Measurements from ENCODE around the gene DMP1.

Gene DMP1, protein sequence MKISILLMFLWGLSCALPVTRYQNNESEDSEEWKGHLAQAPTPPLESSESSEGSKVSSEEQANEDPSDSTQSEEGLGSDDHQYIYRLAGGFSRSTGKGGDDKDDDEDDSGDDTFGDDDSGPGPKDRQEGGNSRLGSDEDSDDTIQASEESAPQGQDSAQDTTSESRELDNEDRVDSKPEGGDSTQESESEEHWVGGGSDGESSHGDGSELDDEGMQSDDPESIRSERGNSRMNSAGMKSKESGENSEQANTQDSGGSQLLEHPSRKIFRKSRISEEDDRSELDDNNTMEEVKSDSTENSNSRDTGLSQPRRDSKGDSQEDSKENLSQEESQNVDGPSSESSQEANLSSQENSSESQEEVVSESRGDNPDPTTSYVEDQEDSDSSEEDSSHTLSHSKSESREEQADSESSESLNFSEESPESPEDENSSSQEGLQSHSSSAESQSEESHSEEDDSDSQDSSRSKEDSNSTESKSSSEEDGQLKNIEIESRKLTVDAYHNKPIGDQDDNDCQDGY

DNA sequence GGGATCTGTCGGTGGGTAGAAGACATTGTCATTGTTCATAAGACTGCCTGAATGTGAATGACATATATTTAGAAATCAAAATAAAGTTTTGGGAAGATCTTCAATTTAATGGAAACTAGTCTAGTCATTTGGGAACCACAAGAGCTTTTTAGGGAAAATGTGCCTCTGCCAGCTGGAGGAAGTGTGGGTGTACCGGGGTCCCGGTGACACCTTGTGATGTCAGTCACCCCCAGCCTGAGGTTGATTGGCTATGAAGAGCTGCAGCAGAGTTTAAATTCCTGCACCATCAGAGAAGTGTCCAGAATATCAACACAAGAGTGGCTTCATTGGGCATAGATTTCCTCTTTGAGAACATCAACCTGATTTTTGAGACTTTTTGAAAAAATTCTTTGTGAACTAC is at the start of gene DMP1:
Gene DMP1 (plus strand): TSS at position 301 of the 400 bp plus-strand sequence. CDS start 6,213 bp downstream, outside the sequence.
- H3K4me3 ChIP-seq (ENCODE audit: low read depth, low read length), result no peak within 1 kb of the TSS
- TF ChIP-seq, protein P1, sequence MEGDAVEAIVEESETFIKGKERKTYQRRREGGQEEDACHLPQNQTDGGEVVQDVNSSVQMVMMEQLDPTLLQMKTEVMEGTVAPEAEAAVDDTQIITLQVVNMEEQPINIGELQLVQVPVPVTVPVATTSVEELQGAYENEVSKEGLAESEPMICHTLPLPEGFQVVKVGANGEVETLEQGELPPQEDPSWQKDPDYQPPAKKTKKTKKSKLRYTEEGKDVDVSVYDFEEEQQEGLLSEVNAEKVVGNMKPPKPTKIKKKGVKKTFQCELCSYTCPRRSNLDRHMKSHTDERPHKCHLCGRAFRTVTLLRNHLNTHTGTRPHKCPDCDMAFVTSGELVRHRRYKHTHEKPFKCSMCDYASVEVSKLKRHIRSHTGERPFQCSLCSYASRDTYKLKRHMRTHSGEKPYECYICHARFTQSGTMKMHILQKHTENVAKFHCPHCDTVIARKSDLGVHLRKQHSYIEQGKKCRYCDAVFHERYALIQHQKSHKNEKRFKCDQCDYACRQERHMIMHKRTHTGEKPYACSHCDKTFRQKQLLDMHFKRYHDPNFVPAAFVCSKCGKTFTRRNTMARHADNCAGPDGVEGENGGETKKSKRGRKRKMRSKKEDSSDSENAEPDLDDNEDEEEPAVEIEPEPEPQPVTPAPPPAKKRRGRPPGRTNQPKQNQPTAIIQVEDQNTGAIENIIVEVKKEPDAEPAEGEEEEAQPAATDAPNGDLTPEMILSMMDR (IDR thresholded peaks at IDR 0.05; ENCODE audit: low read depth, low read length), result no peak

DNA sequence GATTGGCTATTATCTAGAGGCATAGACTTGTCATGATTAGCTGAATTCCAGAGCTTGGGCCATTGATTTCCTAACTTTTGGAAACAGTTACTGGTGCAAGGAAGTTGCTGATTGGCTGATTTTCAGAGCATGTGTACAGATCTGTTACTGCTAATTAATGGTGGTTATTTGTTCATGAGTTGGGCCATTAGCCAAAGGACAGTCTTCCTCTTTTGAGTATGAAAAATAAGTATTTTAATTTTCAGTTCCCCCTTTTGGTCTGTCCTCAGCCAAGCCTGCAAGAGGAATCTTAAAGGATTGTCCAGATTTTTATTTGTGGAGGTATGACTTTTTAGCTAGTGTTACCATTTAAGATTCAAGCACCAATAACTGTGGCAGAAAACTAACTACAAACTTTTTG is 48.7 kb upstream of the DMP1 start:
- TF ChIP-seq, protein P1 (IDR thresholded peaks at IDR 0.05; ENCODE audit: low read depth, low read length), result no peak

DNA sequence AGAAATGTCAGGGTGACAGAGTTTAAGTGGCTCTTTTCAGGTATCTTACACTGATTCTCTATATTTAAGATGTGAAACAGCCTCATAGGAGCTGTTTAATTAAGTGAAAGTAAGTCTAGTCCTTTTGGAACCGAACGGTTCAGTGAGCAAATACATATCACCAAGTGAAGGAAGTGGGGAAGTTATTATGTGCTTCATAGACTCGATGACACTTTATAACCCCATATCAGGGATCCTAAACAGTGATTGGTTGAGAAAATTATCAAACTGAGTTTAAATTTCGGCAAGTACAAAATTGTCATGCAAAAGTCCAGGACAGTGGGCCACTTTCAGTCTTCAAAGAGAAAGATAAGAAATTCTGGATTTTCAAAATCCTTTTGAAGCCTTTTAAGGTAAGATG is 41.9 kb upstream of the DMP1 start, which contains the start of gene DSPP:
Gene DSPP (plus strand): TSS at position 301 of the 400 bp plus-strand sequence. CDS start 2,380 bp downstream, outside the sequence.
- H3K4me3 ChIP-seq (ENCODE audit: low read depth, low read length), result no peak within 1 kb of the TSS
- TF ChIP-seq, protein P1 (IDR thresholded peaks at IDR 0.05; ENCODE audit: low read depth, low read length), result no peak

More for the DNA sequence above, 48.7 kb upstream of the DMP1 start:
- no peak overlapping the region for H3K4me3 ChIP-seq (ENCODE audit: low read depth, low read length)

DNA sequence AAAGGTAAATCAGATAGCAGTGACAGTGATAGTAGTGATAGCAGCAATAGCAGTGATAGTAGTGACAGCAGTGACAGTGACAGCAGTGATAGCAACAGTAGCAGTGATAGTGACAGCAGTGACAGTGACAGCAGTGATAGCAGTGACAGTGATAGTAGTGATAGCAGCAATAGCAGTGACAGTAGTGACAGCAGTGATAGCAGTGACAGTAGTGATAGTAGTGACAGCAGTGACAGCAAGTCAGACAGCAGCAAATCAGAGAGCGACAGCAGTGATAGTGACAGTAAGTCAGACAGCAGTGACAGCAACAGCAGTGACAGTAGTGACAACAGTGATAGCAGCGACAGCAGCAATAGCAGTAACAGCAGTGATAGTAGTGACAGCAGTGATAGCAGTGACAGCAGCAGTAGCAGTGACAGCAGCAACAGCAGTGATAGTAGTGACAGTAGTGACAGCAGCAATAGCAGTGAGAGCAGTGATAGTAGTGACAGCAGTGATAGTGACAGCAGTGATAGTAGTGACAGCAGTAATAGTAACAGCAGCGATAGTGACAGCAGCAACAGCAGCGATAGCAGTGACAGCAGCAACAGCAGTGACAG is 35.7 kb upstream of the DMP1 start:
- TF ChIP-seq, protein P1 (IDR thresholded peaks at IDR 0.05; ENCODE audit: low read depth, low read length), result no peak
- H3K4me3 ChIP-seq (ENCODE audit: low read depth, low read length), result no peak overlapping the region

DNA sequence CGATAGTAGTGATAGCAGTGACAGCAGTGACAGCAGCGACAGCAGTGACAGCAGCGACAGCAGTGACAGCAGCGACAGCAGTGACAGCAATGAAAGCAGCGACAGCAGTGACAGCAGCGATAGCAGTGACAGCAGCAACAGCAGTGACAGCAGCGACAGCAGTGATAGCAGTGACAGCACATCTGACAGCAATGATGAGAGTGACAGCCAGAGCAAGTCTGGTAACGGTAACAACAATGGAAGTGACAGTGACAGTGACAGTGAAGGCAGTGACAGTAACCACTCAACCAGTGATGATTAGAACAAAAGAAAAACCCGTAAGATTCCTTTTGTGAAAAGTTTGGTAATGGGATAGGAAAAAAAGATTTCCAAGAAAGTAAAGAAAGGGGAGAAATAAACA is 33.8 kb upstream of the DMP1 start:
- H3K4me3 ChIP-seq (ENCODE audit: low read depth, low read length), result no peak overlapping the region
- TF ChIP-seq, protein P1 (IDR thresholded peaks at IDR 0.05; ENCODE audit: low read depth, low read length), result no peak

DNA sequence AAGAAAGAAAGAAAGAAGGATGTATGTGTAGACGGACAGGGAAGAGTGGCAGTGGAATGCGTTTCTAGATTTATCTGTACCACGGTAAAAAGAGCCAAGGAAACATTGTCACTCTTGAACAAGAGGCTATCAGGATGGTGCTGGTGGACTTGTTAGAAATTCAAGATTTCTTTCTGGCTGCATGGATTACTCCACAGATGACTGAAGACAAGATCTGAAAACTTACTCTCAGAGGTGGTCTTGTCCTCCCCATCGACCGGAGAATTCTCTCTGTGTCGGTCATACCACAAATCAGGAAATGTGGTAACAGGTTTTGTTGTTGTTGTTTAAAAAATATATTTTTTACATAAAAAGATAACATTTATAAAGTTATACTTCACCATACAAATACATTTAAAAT is 30.0 kb upstream of the DMP1 start:
- H3K4me3 ChIP-seq (ENCODE audit: low read depth, low read length), result no peak overlapping the region
- TF ChIP-seq, protein P1 (IDR thresholded peaks at IDR 0.05; ENCODE audit: low read depth, low read length), result no peak

DNA sequence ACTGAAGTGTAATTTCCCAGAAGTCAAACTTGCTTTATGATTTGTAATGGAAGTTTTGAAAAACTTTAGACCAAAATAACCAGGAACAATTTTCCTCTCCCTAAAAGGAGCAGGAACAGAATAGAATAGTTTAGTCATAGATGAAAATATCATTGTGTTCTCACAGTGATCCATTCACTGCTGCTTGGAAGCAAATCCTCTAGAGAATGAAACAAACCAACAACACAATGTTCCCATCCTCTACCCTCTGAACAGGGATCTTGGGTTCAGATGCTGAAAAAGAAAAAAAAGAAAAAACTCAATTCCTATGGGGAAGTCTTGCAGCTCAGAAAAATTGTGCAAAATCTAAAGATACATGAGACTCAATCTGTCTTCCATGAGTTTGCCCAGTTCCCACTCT is 29.6 kb upstream of the DMP1 start:
- H3K4me3 ChIP-seq (ENCODE audit: low read depth, low read length), result no peak overlapping the region
- TF ChIP-seq, protein P1 (IDR thresholded peaks at IDR 0.05; ENCODE audit: low read depth, low read length), result no peak
